H1 (cell line): ENCODE measurements around the gene SCARB2.

Source experiments
- CHD1 ChIP-seq: IDR thresholded peaks from 2 replicates; pipeline ENCODE4 v1.6.1; 2012; ENCODE audit warnings: low read depth, low read length, improper control_type of control experiment
- CHD2 ChIP-seq: IDR thresholded peaks from 2 replicates; pipeline ENCODE4 v1.6.1; 2012; ENCODE audit warnings: low read length, improper control_type of control experiment
- CTCF ChIP-seq, 3 experiments: IDR thresholded peaks; 1 replicate in 2 of 3; 2 replicates in 1 of 3; pipeline versions ENCODE4 v1.5.1 to v1.6.1; 2011; ENCODE audit warnings: low read length in 3 of 3, mild to moderate bottlenecking in 3 of 3, inconsistent platforms in 2 of 3, low read depth in 1 of 3, moderate library complexity in 1 of 3; ENCODE audit not compliant: insufficient read depth in 1 of 3; ENCODE audit errors: control extremely low read depth in 1 of 3
- EGR1 ChIP-seq: IDR thresholded peaks from 2 replicates; pipeline ENCODE4 v1.6.1; 2011; ENCODE audit warnings: low read depth, low read length, borderline replicate concordance
- EZH2 ChIP-seq: fragments of 200-600 bp; sonication (generic); IDR thresholded peaks from 2 replicates; pipeline ENCODE4 v1.7.1; 2012; ENCODE audit warnings: low read depth, mild to moderate bottlenecking, moderate library complexity, low read length, inconsistent platforms; ENCODE audit not compliant: severe bottlenecking
- KDM5A ChIP-seq: fragments of 200-600 bp; IDR thresholded peaks from 2 replicates; pipeline ENCODE4 v1.7.1; 2012; ENCODE audit warnings: mild to moderate bottlenecking, low read length, inconsistent platforms, mixed read lengths
- MAFK ChIP-seq: IDR thresholded peaks from 2 replicates; pipeline ENCODE4 v1.6.1; 2012; ENCODE audit warnings: low read depth, mild to moderate bottlenecking, improper control_type of control experiment, low read length
- POLR2A ChIP-seq, 2 experiments: IDR thresholded peaks; 1 replicate in 1 of 2; 2 replicates in 1 of 2; pipeline ENCODE4 v1.6.1; 2011; ENCODE audit warnings: low read depth in 2 of 2, low read length in 2 of 2, mild to moderate bottlenecking in 2 of 2; ENCODE audit errors: control extremely low read depth in 1 of 2
- POLR2AphosphoS5 ChIP-seq: IDR thresholded peaks from 2 replicates; pipeline ENCODE4 v1.6.1; 2011; ENCODE audit warnings: low read depth, low read length
- TF ChIP-seq, protein P1 (sequence below): IDR thresholded peaks from 2 replicates; pipeline ENCODE4 v1.6.1; 2012; ENCODE audit warnings: inconsistent platforms
- TF ChIP-seq, protein P2 (sequence below): IDR thresholded peaks from 2 replicates; pipeline ENCODE4 v1.6.1; 2011; ENCODE audit warnings: low read depth, mild to moderate bottlenecking, low read length; ENCODE audit not compliant: insufficient read depth
- TF ChIP-seq, protein P3 (sequence below): IDR thresholded peaks from 2 replicates; pipeline ENCODE4 v1.6.1; 2012; ENCODE audit warnings: low read length, inconsistent platforms

GRCh38 chr4:76199664-76200211 is 13.9 kb downstream of the SCARB2 start:
- TF ChIP-seq, protein P1, sequence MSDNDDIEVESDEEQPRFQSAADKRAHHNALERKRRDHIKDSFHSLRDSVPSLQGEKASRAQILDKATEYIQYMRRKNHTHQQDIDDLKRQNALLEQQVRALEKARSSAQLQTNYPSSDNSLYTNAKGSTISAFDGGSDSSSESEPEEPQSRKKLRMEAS: no peak
- TF ChIP-seq CHD2 (no peak), MAFK (no peak), POLR2AphosphoS5 (no peak), CHD1 (no peak), POLR2A (IDR thresholded peaks at IDR 0.05; ENCODE audit: control extremely low read depth in 1 of 2, low read depth in 2 of 2, low read length in 2 of 2) (no peak), KDM5A (no peak), EZH2 (no peak), EGR1 (no peak), CTCF (IDR thresholded peaks at IDR 0.05; ENCODE audit: control extremely low read depth in 1 of 3, insufficient read depth in 1 of 3, low read depth in 1 of 3, low read length in 3 of 3) (peak in 2 of 3 experiments; percentile 9 to 11; a peak in 2 of 4 replicates)
- TF ChIP-seq, protein P2, sequence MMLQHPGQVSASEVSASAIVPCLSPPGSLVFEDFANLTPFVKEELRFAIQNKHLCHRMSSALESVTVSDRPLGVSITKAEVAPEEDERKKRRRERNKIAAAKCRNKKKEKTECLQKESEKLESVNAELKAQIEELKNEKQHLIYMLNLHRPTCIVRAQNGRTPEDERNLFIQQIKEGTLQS: no peak
- TF ChIP-seq, protein P3, sequence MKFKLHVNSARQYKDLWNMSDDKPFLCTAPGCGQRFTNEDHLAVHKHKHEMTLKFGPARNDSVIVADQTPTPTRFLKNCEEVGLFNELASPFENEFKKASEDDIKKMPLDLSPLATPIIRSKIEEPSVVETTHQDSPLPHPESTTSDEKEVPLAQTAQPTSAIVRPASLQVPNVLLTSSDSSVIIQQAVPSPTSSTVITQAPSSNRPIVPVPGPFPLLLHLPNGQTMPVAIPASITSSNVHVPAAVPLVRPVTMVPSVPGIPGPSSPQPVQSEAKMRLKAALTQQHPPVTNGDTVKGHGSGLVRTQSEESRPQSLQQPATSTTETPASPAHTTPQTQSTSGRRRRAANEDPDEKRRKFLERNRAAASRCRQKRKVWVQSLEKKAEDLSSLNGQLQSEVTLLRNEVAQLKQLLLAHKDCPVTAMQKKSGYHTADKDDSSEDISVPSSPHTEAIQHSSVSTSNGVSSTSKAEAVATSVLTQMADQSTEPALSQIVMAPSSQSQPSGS: no peak
